Measurements from ENCODE around the gene SIAE. TPM values are rescaled to one million over a fixed set of nuclear protein-coding genes. Genes with fewer than 3 reads are reported as not detected.

The SIAE gene
- total and polyA plus RNA-seq, 12 donors = 17.9 to 92.9 (median 74.3) TPM

- no peak for DNase-seq
- no peak for ATAC-seq
- no peaks in the 10 kb centered on the region for H3K4me1 ChIP-seq
- no peak overlapping the region for H3K4me3 ChIP-seq
- no peaks in the 10 kb centered on the region for H3K36me3 ChIP-seq
- no peak overlapping the region for H3K27ac ChIP-seq
- WGBS, 2 donors = 89 to 91% methylated on average over 6 of the region's 6 CpGs
- peaks cover 0 to 22% (median 4%) of the 10 kb centered on the region in 7 donors for H3K27me3 ChIP-seq
- no peak for TF ChIP-seq CTCF (IDR thresholded peaks at IDR 0.05)
- no peaks in the 10 kb centered on the region for H3K9me3 ChIP-seq
- intact Hi-C loops (cut with DNase I) = loop anchor here in 1 of 10 donors (10.0 kb wide), 1 partner anchor 518 kb away; no protein-coding TSS in a partner anchor
Measured at GRCh38 chr11:124592627-124593026, 80.9 kb downstream of the SIAE start.

- H3K36me3 ChIP-seq = no peaks in the 10 kb centered on the region
- H3K27ac ChIP-seq = no peak overlapping the region
- intact Hi-C loops (cut with DNase I) = loop anchor here in 1 of 10 donors (10.0 kb wide), 1 partner anchor 517 kb away; no protein-coding TSS in a partner anchor
- WGBS, 2 donors = 80 to 91% methylated on average over 2 of the region's 2 CpGs
- no peak overlapping the region for H3K4me3 ChIP-seq
- ATAC-seq (no peak), DNase-seq (no peak)
- H3K27me3 ChIP-seq = peaks cover 0 to 15% (median 6%) of the 10 kb centered on the region in 7 donors
- H3K9me3 ChIP-seq = no peaks in the 10 kb centered on the region
- no peak for TF ChIP-seq CTCF (IDR thresholded peaks at IDR 0.05)
- H3K4me1 ChIP-seq = no peaks in the 10 kb centered on the region
Measured at GRCh38 chr11:124591430-124591829, 82.1 kb downstream of the SIAE start.

GRCh38 chr11:124586238-124586860, 87.2 kb downstream of the SIAE start:
- DNase-seq = peak; percentile 41 to 56
- 36 to 38% methylated on average over 3 of the region's 3 CpGs for WGBS, 2 donors
- H3K27me3 ChIP-seq = peaks cover 0 to 14% (median 0%) of the 10 kb centered on the region in 7 donors
- intact Hi-C loops (cut with DNase I) = loop anchor here in 9 of 10 donors (1.0 to 10.0 kb wide), 8 partner anchors 162 to 522 kb away; partner anchors contain the start of gene OR8B4 (in 1 of the 9)
- no peak overlapping the region for H3K4me3 ChIP-seq
- H3K27ac ChIP-seq = no peak overlapping the region
- no peaks in the 10 kb centered on the region for H3K9me3 ChIP-seq
- TF ChIP-seq CTCF (IDR thresholded peaks at IDR 0.05) = peak; percentile 31 to 78 (median 71)
- no peak for ATAC-seq
- H3K4me1 ChIP-seq = no peaks in the 10 kb centered on the region
- no peaks in the 10 kb centered on the region for H3K36me3 ChIP-seq

GRCh38 chr11:124584681-124585372, 88.7 kb downstream of the SIAE start:
- Histone ChIP-seq H3K27me3 (peaks cover 0 to 14% (median 0%) of the 10 kb centered on the region in 7 donors), H3K4me3 (no peak overlapping the region), H3K36me3 (no peaks in the 10 kb centered on the region), H3K4me1 (no peaks in the 10 kb centered on the region), H3K9me3 (no peaks in the 10 kb centered on the region), H3K27ac (no peak overlapping the region)
- TF ChIP-seq CTCF (IDR thresholded peaks at IDR 0.05) = no peak
- 73 to 79% methylated on average over 4 of the region's 4 CpGs for WGBS, 2 donors
- intact Hi-C loops (cut with DNase I) = loop anchor here (2.0 to 10.0 kb wide), 7 partner anchors 160 to 520 kb away; partner anchors contain the start of gene OR8B4 (in 1 of the 10)
- DNase-seq (no peak), ATAC-seq (no peak)

Data from heart right ventricle (tissue), 16 donors.